Activated naive CD8-positive, alpha-beta T cell (primary cell): ENCODE results near the gene ORC1.
A peak's percentile ranks its signal among the peaks of the same experiment; 100 is the strongest.

Experiments used
- H3K27ac Mint-ChIP-seq: one replicate; pipeline ENCODE4 v1.8.0; 2021; ENCODE audit warnings: mixed read lengths
- H3K27me3 Mint-ChIP-seq: one replicate; pipeline ENCODE4 v1.8.0; 2021; ENCODE audit warnings: mixed read lengths
- H3K36me3 Mint-ChIP-seq: one replicate; pipeline ENCODE4 v1.8.0; 2021; ENCODE audit warnings: mixed read lengths
- H3K4me1 Mint-ChIP-seq: one replicate; pipeline ENCODE4 v1.8.0; 2021; ENCODE audit warnings: low read depth, mixed read lengths
- H3K4me3 Mint-ChIP-seq: one replicate; pipeline ENCODE4 v1.8.0; 2021; ENCODE audit warnings: mild to moderate bottlenecking, mixed read lengths
- H3K9me3 Mint-ChIP-seq: one replicate; pipeline ENCODE4 v1.8.0; 2021; ENCODE audit warnings: low read depth, mixed read lengths

The ORC1 gene

GRCh38 chr1:52404116-52404974 is at the start of gene ORC1, which contains the start of gene PRPF38A:
TSS of gene ORC1 (minus strand) at chr1:52404423. CDS start at chr1:52402223, 2,200 bp downstream.
TSS of gene PRPF38A (plus strand) at chr1:52404602. CDS start at chr1:52404750, 148 bp downstream.
- Mint-ChIP-seq H3K27me3 (no peaks in the 10 kb centered on the region), H3K27ac (peak within 1 kb of the TSS; percentile 99), H3K4me3 (peak within 1 kb of the TSS; percentile 100), H3K4me1 (peaks cover 37% of the 10 kb centered on the region), H3K36me3 (peaks cover 19% of the 10 kb centered on the region), H3K9me3 (no peaks in the 10 kb centered on the region)

GRCh38 chr1:52444463-52444862 is 40.2 kb upstream of the ORC1 start:
- Mint-ChIP-seq H3K36me3 (peaks cover 2% of the 10 kb centered on the region), H3K9me3 (no peaks in the 10 kb centered on the region), H3K4me1 (no peaks in the 10 kb centered on the region)

GRCh38 chr1:52439976-52440375 is 35.8 kb upstream of the ORC1 start:
- Mint-ChIP-seq H3K4me3 (no peak overlapping the region), H3K9me3 (no peaks in the 10 kb centered on the region), H3K36me3 (peaks cover 5% of the 10 kb centered on the region), H3K4me1 (no peaks in the 10 kb centered on the region), H3K27ac (peak overlapping the region; percentile 8), H3K27me3 (no peaks in the 10 kb centered on the region)

More at GRCh38 chr1:52444463-52444862, 40.2 kb upstream of the ORC1 start:
- Mint-ChIP-seq H3K4me3 (no peak overlapping the region), H3K27ac (no peak overlapping the region), H3K27me3 (no peaks in the 10 kb centered on the region)

GRCh38 chr1:52436817-52437216 is 32.6 kb upstream of the ORC1 start:
- Mint-ChIP-seq H3K9me3 (no peaks in the 10 kb centered on the region), H3K36me3 (peaks cover 8% of the 10 kb centered on the region)

GRCh38 chr1:52435650-52436049 is 31.4 kb upstream of the ORC1 start:
- H3K4me1 Mint-ChIP-seq: no peaks in the 10 kb centered on the region
- H3K36me3 Mint-ChIP-seq: peaks cover 10% of the 10 kb centered on the region
- H3K9me3 Mint-ChIP-seq: no peaks in the 10 kb centered on the region
- no peaks in the 10 kb centered on the region for H3K27me3 Mint-ChIP-seq
- no peak overlapping the region for H3K27ac Mint-ChIP-seq
- H3K4me3 Mint-ChIP-seq: no peak overlapping the region

More at GRCh38 chr1:52436817-52437216, 32.6 kb upstream of the ORC1 start:
- Mint-ChIP-seq H3K27me3 (no peaks in the 10 kb centered on the region), H3K4me3 (no peak overlapping the region), H3K4me1 (no peaks in the 10 kb centered on the region), H3K27ac (no peak overlapping the region)

- Mint-ChIP-seq H3K4me1 (no peaks in the 10 kb centered on the region), H3K9me3 (no peaks in the 10 kb centered on the region), H3K27ac (peak overlapping the region; percentile 12), H3K36me3 (peaks cover 11% of the 10 kb centered on the region), H3K27me3 (no peaks in the 10 kb centered on the region), H3K4me3 (no peak overlapping the region)
Measured at GRCh38 chr1:52435211-52435610, 31.0 kb upstream of the ORC1 start.

GRCh38 chr1:52432807-52433206 is 28.6 kb upstream of the ORC1 start:
- Mint-ChIP-seq H3K36me3 (peaks cover 11% of the 10 kb centered on the region), H3K4me3 (no peak overlapping the region), H3K9me3 (no peaks in the 10 kb centered on the region), H3K4me1 (no peaks in the 10 kb centered on the region), H3K27me3 (no peaks in the 10 kb centered on the region), H3K27ac (peak overlapping the region; percentile 34)

- Mint-ChIP-seq H3K27me3 (no peaks in the 10 kb centered on the region), H3K27ac (peak overlapping the region; percentile 17), H3K36me3 (peaks cover 15% of the 10 kb centered on the region), H3K4me3 (no peak overlapping the region), H3K4me1 (peaks cover 38% of the 10 kb centered on the region), H3K9me3 (no peaks in the 10 kb centered on the region)
Measured at GRCh38 chr1:52427152-52427551, 22.9 kb upstream of the ORC1 start.

GRCh38 chr1:52426371-52426770 is 22.1 kb upstream of the ORC1 start:
- Mint-ChIP-seq H3K4me1 (peaks cover 43% of the 10 kb centered on the region), H3K9me3 (no peaks in the 10 kb centered on the region), H3K36me3 (peaks cover 13% of the 10 kb centered on the region), H3K27me3 (no peaks in the 10 kb centered on the region), H3K4me3 (no peak overlapping the region), H3K27ac (peak overlapping the region; percentile 52)

- H3K9me3 Mint-ChIP-seq: no peaks in the 10 kb centered on the region
- H3K4me1 Mint-ChIP-seq: peaks cover 46% of the 10 kb centered on the region
- H3K27ac Mint-ChIP-seq: peak overlapping the region; percentile 94
- H3K4me3 Mint-ChIP-seq: peak overlapping the region; percentile 69
- H3K27me3 Mint-ChIP-seq: no peaks in the 10 kb centered on the region
- peaks cover 10% of the 10 kb centered on the region for H3K36me3 Mint-ChIP-seq
Measured at GRCh38 chr1:52424813-52425212, 20.6 kb upstream of the ORC1 start.

GRCh38 chr1:52424231-52424636 is 20.0 kb upstream of the ORC1 start:
- Mint-ChIP-seq H3K9me3 (no peaks in the 10 kb centered on the region), H3K27me3 (no peaks in the 10 kb centered on the region), H3K36me3 (peaks cover 13% of the 10 kb centered on the region), H3K27ac (peak overlapping the region; percentile 94), H3K4me1 (peaks cover 52% of the 10 kb centered on the region), H3K4me3 (peak overlapping the region; percentile 69)

- Mint-ChIP-seq H3K27ac (peak overlapping the region; percentile 94), H3K27me3 (no peaks in the 10 kb centered on the region), H3K9me3 (no peaks in the 10 kb centered on the region), H3K4me3 (peak overlapping the region; percentile 69), H3K4me1 (peaks cover 54% of the 10 kb centered on the region), H3K36me3 (peaks cover 13% of the 10 kb centered on the region)
Measured at GRCh38 chr1:52423771-52424170, 19.5 kb upstream of the ORC1 start.

GRCh38 chr1:52423055-52423454 is 18.8 kb upstream of the ORC1 start:
- peak overlapping the region; percentile 34 for H3K27ac Mint-ChIP-seq
- no peaks in the 10 kb centered on the region for H3K9me3 Mint-ChIP-seq
- peaks cover 14% of the 10 kb centered on the region for H3K36me3 Mint-ChIP-seq
- peaks cover 61% of the 10 kb centered on the region for H3K4me1 Mint-ChIP-seq
- H3K4me3 Mint-ChIP-seq: no peak overlapping the region
- H3K27me3 Mint-ChIP-seq: no peaks in the 10 kb centered on the region

GRCh38 chr1:52420713-52421112 is 16.5 kb upstream of the ORC1 start:
- H3K4me1 Mint-ChIP-seq: peaks cover 58% of the 10 kb centered on the region
- peaks cover 12% of the 10 kb centered on the region for H3K36me3 Mint-ChIP-seq

GRCh38 chr1:52416811-52417210 is 12.6 kb upstream of the ORC1 start:
- Mint-ChIP-seq H3K9me3 (no peaks in the 10 kb centered on the region), H3K27ac (no peak overlapping the region)

More at GRCh38 chr1:52420713-52421112, 16.5 kb upstream of the ORC1 start:
- no peak overlapping the region for H3K27ac Mint-ChIP-seq
- no peaks in the 10 kb centered on the region for H3K27me3 Mint-ChIP-seq
- H3K4me3 Mint-ChIP-seq: no peak overlapping the region
- no peaks in the 10 kb centered on the region for H3K9me3 Mint-ChIP-seq

More at GRCh38 chr1:52416811-52417210, 12.6 kb upstream of the ORC1 start:
- Mint-ChIP-seq H3K4me3 (no peak overlapping the region), H3K36me3 (peaks cover 12% of the 10 kb centered on the region), H3K4me1 (peaks cover 31% of the 10 kb centered on the region), H3K27me3 (no peaks in the 10 kb centered on the region)
